NCI-H345 (cell line): ENCODE data around the gene BCAR1.

Source experiments
- DNase-seq: peaks from one replicate; lab custom pipeline; 2025; lab: John Stamatoyannopoulos, UW

Gene BCAR1

GRCh38 chr16:75203667-75204409 is 47.6 kb downstream of the BCAR1 start:
- DNase-seq, result no peak

- no peak for DNase-seq
These were observed 48.3 kb downstream of the BCAR1 start for GRCh38 chr16:75203096-75203495.

- no peak for DNase-seq
These were observed 49.3 kb downstream of the BCAR1 start for GRCh38 chr16:75202069-75202590.

- DNase-seq, result no peak
These were observed 53.3 kb downstream of the BCAR1 start for GRCh38 chr16:75198135-75198600.

GRCh38 chr16:75197522-75198134 is 53.8 kb downstream of the BCAR1 start:
- DNase-seq, result no peak

- DNase-seq, result no peak
These were observed 54.6 kb downstream of the BCAR1 start for GRCh38 chr16:75196836-75197235.

GRCh38 chr16:75195811-75196790 is 55.3 kb downstream of the BCAR1 start:
- no peak for DNase-seq

- no peak for DNase-seq
These were observed 57.5 kb downstream of the BCAR1 start for GRCh38 chr16:75193730-75194444.

GRCh38 chr16:75193265-75193650 is 58.2 kb downstream of the BCAR1 start:
- DNase-seq, result no peak

GRCh38 chr16:75192606-75193264 is 58.7 kb downstream of the BCAR1 start:
- no peak for DNase-seq

- no peak for DNase-seq
These were observed 61.7 kb downstream of the BCAR1 start for GRCh38 chr16:75189638-75190245.

- no peak for DNase-seq
These were observed 62.5 kb downstream of the BCAR1 start for GRCh38 chr16:75188832-75189477.

GRCh38 chr16:75181630-75182029 is 69.8 kb downstream of the BCAR1 start:
- no peak for DNase-seq

- no peak for DNase-seq
These were observed 72.2 kb downstream of the BCAR1 start for GRCh38 chr16:75179208-75179607.
